ENCODE measurements around the gene CDK14. TPM values are rescaled to one million over a fixed set of nuclear protein-coding genes. Genes with fewer than 3 reads are reported as not detected.

The CDK14 gene
- total and polyA plus RNA-seq, 2 of the 8 experiments (the other 6 are each of a cell fraction or from before 2014, with no cell fraction given): 5.5 to 47.3 TPM

GRCh38 chr7:91034459-91035368, 438.6 kb downstream of the CDK14 start:
- H3K79me2 ChIP-seq (ENCODE audit: control insufficient read depth in 1 of 2, insufficient read depth in 2 of 2, low read length in 2 of 2): no peaks in the 10 kb centered on the region
- no peak overlapping the region for H3K4me3 ChIP-seq (ENCODE audit: extremely low read depth in 1 of 4, insufficient read depth in 2 of 4, low read depth in 3 of 4, low read length in 4 of 4)
- no peak overlapping the region for H2BK5ac ChIP-seq (ENCODE audit: low read depth, low read length)
- peaks cover 2% of the 10 kb centered on the region; the same call in 1 of the 2 replicates for H3K79me1 ChIP-seq (ENCODE audit: low read depth, low read length)
- H3K4me1 ChIP-seq (replicated peaks in 1 of 4; ENCODE audit: control insufficient read depth in 3 of 4, insufficient read depth in 4 of 4, low read length in 3 of 4): peaks cover 8 to 18% (median 14%) of the 10 kb centered on the region in 4 experiments; a peak in 5 of 7 replicates
- H3K9ac ChIP-seq (replicated peaks in 1 of 4; ENCODE audit: extremely low read depth in 1 of 4, low read depth in 3 of 4, low read length in 3 of 4): no peak overlapping the region
- no peak overlapping the region for H3K56ac ChIP-seq (replicated peaks; ENCODE audit: insufficient read length, low read depth, low read length)
- H2AK5ac ChIP-seq (ENCODE audit: low read depth, low read length): no peak overlapping the region
- no peak overlapping the region for H3K23ac ChIP-seq (ENCODE audit: insufficient read length)
- WGBS, 2 experiments (ENCODE audit: extremely low coverage in 1 of 2, insufficient coverage in 1 of 2, insufficient read length in 1 of 2, insufficient replicate concordance in 2 of 2, low coverage in 1 of 2, low lambda C conversion rate in 2 of 2, missing lambda C conversion rate in 1 of 2): 63% methylated on average over 1 of the region's 1 CpG; no CpG with 5 or more reads in 1 of the 2 experiments
- DNase-seq (ENCODE audit: low read depth in 1 of 2, low spot score in 2 of 2): peak in 1 of 2 experiments; percentile 74
- H3K27ac ChIP-seq (ENCODE audit: low read depth, low read length): no peak overlapping the region
- ChIA-PET POLR2A (ENCODE audit: partially characterized antibody) (interaction anchor here (0.9 kb wide), 1 partner anchor 278 kb away, joined by 3 read pairs; no protein-coding TSS in a partner anchor), CTCF (ENCODE audit: partially characterized antibody) (interaction anchor here (0.6 to 7.4 kb wide), 45 partner anchors 8 to 582 kb away, joined by 3 to 66 read pairs (median 4); partner anchors contain the start of gene CDK14)
- no peak overlapping the region for H4K91ac ChIP-seq (replicated peaks; ENCODE audit: insufficient read length, low read length)
- H4K8ac ChIP-seq (ENCODE audit: extremely low read depth, insufficient read depth, low read length): no peak overlapping the region
- H2BK12ac ChIP-seq (ENCODE audit: low read depth, low read length): no peak overlapping the region
- H3K14ac ChIP-seq (ENCODE audit: insufficient read length): no peak overlapping the region
- H2BK120ac ChIP-seq (replicated peaks; ENCODE audit: low read depth, low read length): no peak overlapping the region
- H3K27me3 ChIP-seq (replicated peaks in 1 of 4; ENCODE audit: control insufficient read depth in 3 of 4, extremely low read depth in 1 of 4, insufficient read depth in 3 of 4, low read length in 3 of 4): no peaks in the 10 kb centered on the region
- no peak overlapping the region for H2AFZ ChIP-seq (ENCODE audit: low read length)
- peaks cover 0 to 2% of the 10 kb centered on the region in 2 experiments; a peak in 1 of 4 replicates for H3K9me3 ChIP-seq (ENCODE audit: insufficient read depth in 2 of 2, low read depth in 1 of 2, low read length in 1 of 2)
- H3K18ac ChIP-seq (ENCODE audit: extremely low read depth, low read length): no peak overlapping the region
- H3K4ac ChIP-seq (replicated peaks; ENCODE audit: insufficient read length, low read depth, low read length): no peak overlapping the region
- no peak overlapping the region for H3K4me2 ChIP-seq (ENCODE audit: insufficient read depth in 1 of 2, low read depth in 2 of 2, low read length in 2 of 2)
- no peak overlapping the region for H2BK20ac ChIP-seq (ENCODE audit: low read length)
- H4K5ac ChIP-seq (ENCODE audit: insufficient read length, low read depth, low read length): no peak overlapping the region
- FAIRE-seq: no peak
- no peaks in the 10 kb centered on the region for H3K23me2 ChIP-seq (ENCODE audit: low read depth, low read length)
- H4K20me1 ChIP-seq (replicated peaks in 1 of 2; ENCODE audit: control insufficient read depth in 1 of 2, insufficient read depth in 2 of 2, low read length in 2 of 2): no peaks in the 10 kb centered on the region
- no peak overlapping the region for H2BK15ac ChIP-seq (ENCODE audit: low read length)
- H3K36me3 ChIP-seq (ENCODE audit: control insufficient read depth in 2 of 4, insufficient read depth in 4 of 4, low read length in 3 of 4): no peaks in the 10 kb centered on the region
